H1 (cell line): Measurements from ENCODE around the gene TRAF1. TPM values are rescaled to one million over a fixed set of nuclear protein-coding genes. Genes with fewer than 3 reads are reported as not detected.

ENCODE experiments used
- CTCF ChIA-PET: fragments of 300-600 bp; sonication (Branson Sonifier 250); formaldehyde crosslinking; loops from one replicate; lab custom pipeline; 2021; ENCODE audit not compliant: partially characterized antibody; lab: Charles Lee
- POLR2A ChIA-PET: fragments of 300-600 bp; sonication (Branson Sonifier 250); formaldehyde crosslinking; loops from one replicate; lab custom pipeline; 2021; ENCODE audit warnings: inconsistent platforms; ENCODE audit not compliant: partially characterized antibody; lab: Charles Lee
- DNase-seq, 2 experiments: peaks; one replicate each; pipeline versions ENCODE4 v3.0.0 to v3.0.0-alpha.2; 2010 to 2022; ENCODE audit warnings: low spot score in 2 of 2, low read depth in 1 of 2, mixed read lengths in 1 of 2
- FAIRE-seq: peaks from 2 replicates; lab custom pipeline; 2011; peaks lifted over from hg19 to GRCh38; lab: Jason Lieb, UNC
- H2AFZ ChIP-seq: 2 replicates; pipeline ENCODE4 v1.8.1; 2012; ENCODE audit warnings: low read length, inconsistent platforms
- H2AK5ac ChIP-seq: 2 replicates; pipeline ENCODE4 v1.6.1; 2013; ENCODE audit warnings: low read depth, low read length
- H2BK120ac ChIP-seq: replicated peaks from 2 replicates; pipeline ENCODE3; 2013; ENCODE audit warnings: low read depth, low read length, inconsistent platforms
- H2BK12ac ChIP-seq: 2 replicates; pipeline ENCODE4 v1.6.1; 2013; ENCODE audit warnings: low read depth, low read length
- H2BK15ac ChIP-seq: 2 replicates; pipeline ENCODE4 v1.6.1; 2013; ENCODE audit warnings: low read length
- H2BK20ac ChIP-seq: 2 replicates; pipeline ENCODE4 v1.6.1; 2013; ENCODE audit warnings: low read length
- H2BK5ac ChIP-seq: 2 replicates; pipeline ENCODE4 v1.6.1; 2013; ENCODE audit warnings: low read depth, low read length
- H3K14ac ChIP-seq: 2 replicates; pipeline ENCODE4 v1.6.1; 2013; ENCODE audit warnings: inconsistent platforms; ENCODE audit not compliant: insufficient read length
- H3K18ac ChIP-seq: 2 replicates; pipeline ENCODE4 v1.6.1; 2013; ENCODE audit warnings: low read length; ENCODE audit errors: extremely low read depth
- H3K23ac ChIP-seq: 2 replicates; pipeline ENCODE4 v1.6.1; 2013; ENCODE audit warnings: inconsistent platforms; ENCODE audit not compliant: insufficient read length
- H3K23me2 ChIP-seq: 2 replicates; pipeline ENCODE4 v1.6.1; 2013; ENCODE audit warnings: low read depth, low read length
- H3K27ac ChIP-seq: 2 replicates; pipeline ENCODE4 v1.6.1; 2011; ENCODE audit warnings: low read depth, low read length, inconsistent platforms
- H3K27me3 ChIP-seq, 4 experiments: replicated peaks in 1 of 4; 1 replicate in 1 of 4; 2 replicates in 3 of 4; pipeline versions ENCODE4 v1.6.1 to v1.8.1; 2011 to 2013; ENCODE audit warnings: low read length in 3 of 4, mild to moderate bottlenecking in 3 of 4, inconsistent platforms in 2 of 4, mixed read lengths in 2 of 4, moderate library complexity in 1 of 4; ENCODE audit not compliant: control insufficient read depth in 3 of 4, insufficient read depth in 3 of 4; ENCODE audit errors: extremely low read depth in 1 of 4
- H3K36me3 ChIP-seq, 4 experiments: 2 replicates each; pipeline versions ENCODE4 v1.6.1 to v1.8.1; 2011 to 2013; ENCODE audit warnings: mild to moderate bottlenecking in 4 of 4, low read length in 3 of 4, moderate library complexity in 2 of 4, control low read depth in 1 of 4, inconsistent platforms in 1 of 4; ENCODE audit not compliant: insufficient read depth in 4 of 4, control insufficient read depth in 2 of 4
- H3K4ac ChIP-seq: replicated peaks from 2 replicates; pipeline ENCODE3; 2013; ENCODE audit warnings: low read length, low read depth, mixed read lengths, inconsistent platforms; ENCODE audit not compliant: insufficient read length
- H3K4me1 ChIP-seq, 4 experiments: replicated peaks in 1 of 4; 1 replicate in 1 of 4; 2 replicates in 3 of 4; pipeline versions ENCODE4 v1.6.1 to v1.8.1; 2011 to 2013; ENCODE audit warnings: low read length in 3 of 4, inconsistent platforms in 2 of 4, mixed read lengths in 1 of 4; ENCODE audit not compliant: insufficient read depth in 4 of 4, control insufficient read depth in 3 of 4
- H3K4me2 ChIP-seq, 2 experiments: 2 replicates each; pipeline versions ENCODE4 v1.6.1 to v1.8.1; 2011 to 2013; ENCODE audit warnings: low read depth in 2 of 2, low read length in 2 of 2, control low read depth in 1 of 2, inconsistent platforms in 1 of 2, mild to moderate bottlenecking in 1 of 2; ENCODE audit not compliant: insufficient read depth in 1 of 2
- H3K4me3 ChIP-seq, 4 experiments: fragments of 200-600, 300-600 bp in 1 of 4; sonication (generic), shearing (Covaris generic), sonication (Bioruptor Twin) in 1 of 4; 2 replicates each; pipeline versions ENCODE4 v1.5.1 to v1.8.1; 2011 to 2016; ENCODE audit warnings: low read length in 4 of 4, low read depth in 3 of 4, control low read depth in 2 of 4, inconsistent platforms in 2 of 4, mild to moderate bottlenecking in 2 of 4, mixed read lengths in 1 of 4, moderate library complexity in 1 of 4; ENCODE audit not compliant: insufficient read depth in 2 of 4; ENCODE audit errors: extremely low read depth in 1 of 4
- H3K56ac ChIP-seq: replicated peaks from 2 replicates; pipeline ENCODE3; 2013; ENCODE audit warnings: low read depth, mild to moderate bottlenecking, mixed read lengths, low read length, inconsistent platforms; ENCODE audit not compliant: insufficient read length
- H3K79me1 ChIP-seq: 2 replicates; pipeline ENCODE4 v1.6.1; 2013; ENCODE audit warnings: low read depth, low read length, control low read depth
- H3K79me2 ChIP-seq, 2 experiments: 2 replicates each; pipeline versions ENCODE4 v1.6.1 to v1.8.1; 2012 to 2013; ENCODE audit warnings: low read length in 2 of 2, mild to moderate bottlenecking in 2 of 2, inconsistent platforms in 1 of 2; ENCODE audit not compliant: insufficient read depth in 2 of 2, control insufficient read depth in 1 of 2
- H3K9ac ChIP-seq, 4 experiments: replicated peaks in 1 of 4; 1 replicate in 1 of 4; 2 replicates in 3 of 4; pipeline versions ENCODE4 v1.6.1 to v1.8.1; 2011 to 2013; ENCODE audit warnings: low read depth in 3 of 4, low read length in 3 of 4, control low read depth in 2 of 4, mild to moderate bottlenecking in 2 of 4, moderate library complexity in 2 of 4, inconsistent platforms in 1 of 4; ENCODE audit errors: extremely low read depth in 1 of 4
- H3K9me3 ChIP-seq, 2 experiments: 2 replicates each; pipeline versions ENCODE4 v1.6.1 to v1.8.1; 2012 to 2013; ENCODE audit warnings: mild to moderate bottlenecking in 2 of 2, moderate library complexity in 2 of 2, control low read depth in 1 of 2, inconsistent platforms in 1 of 2, low read depth in 1 of 2, low read length in 1 of 2, mixed read lengths in 1 of 2; ENCODE audit not compliant: insufficient read depth in 2 of 2
- H4K20me1 ChIP-seq, 2 experiments: replicated peaks in 1 of 2; 2 replicates each; pipeline versions ENCODE3 to v1.8.1; 2011 to 2013; ENCODE audit warnings: inconsistent platforms in 2 of 2, low read length in 2 of 2, mild to moderate bottlenecking in 1 of 2; ENCODE audit not compliant: insufficient read depth in 2 of 2, control insufficient read depth in 1 of 2
- H4K5ac ChIP-seq: 2 replicates; pipeline ENCODE4 v1.6.1; 2013; ENCODE audit warnings: low read length, low read depth, mixed read lengths, inconsistent platforms; ENCODE audit not compliant: insufficient read length
- H4K8ac ChIP-seq: 2 replicates; pipeline ENCODE4 v1.8.0; 2013; ENCODE audit warnings: mild to moderate bottlenecking, moderate library complexity, low read length, inconsistent platforms; ENCODE audit not compliant: insufficient read depth; ENCODE audit errors: extremely low read depth
- H4K91ac ChIP-seq: replicated peaks from 2 replicates; pipeline ENCODE3; 2013; ENCODE audit warnings: low read length, mixed read lengths, inconsistent platforms; ENCODE audit not compliant: insufficient read length
- KDM5A ChIP-seq: fragments of 200-600 bp; IDR thresholded peaks from 2 replicates; pipeline ENCODE4 v1.7.1; 2012; ENCODE audit warnings: mild to moderate bottlenecking, low read length, inconsistent platforms, mixed read lengths
- MAFK ChIP-seq: IDR thresholded peaks from 2 replicates; pipeline ENCODE4 v1.6.1; 2012; ENCODE audit warnings: low read depth, mild to moderate bottlenecking, improper control_type of control experiment, low read length
- NANOG ChIP-seq: IDR thresholded peaks from 2 replicates; pipeline ENCODE4 v1.6.1; 2011; ENCODE audit warnings: low read length, low read depth, mild to moderate bottlenecking, inconsistent platforms; ENCODE audit not compliant: insufficient read depth, poor library complexity, severe bottlenecking
- NRF1 ChIP-seq: IDR thresholded peaks from 2 replicates; pipeline ENCODE4 v1.6.1; 2011; ENCODE audit warnings: mild to moderate bottlenecking, low read depth, low read length, improper control_type of control experiment
- POU5F1 ChIP-seq: IDR thresholded peaks from 2 replicates; pipeline ENCODE4 v1.6.1; 2011; ENCODE audit warnings: low read depth, mild to moderate bottlenecking, low read length, moderate library complexity
- RBBP5 ChIP-seq: IDR thresholded peaks from 2 replicates; pipeline ENCODE4 v1.7.1; 2012; ENCODE audit warnings: low read depth, mild to moderate bottlenecking, inconsistent platforms, low read length, moderate library complexity, borderline replicate concordance
- SP1 ChIP-seq: IDR thresholded peaks from 2 replicates; pipeline ENCODE4 v1.6.1; 2011; ENCODE audit warnings: low read depth, low read length
- WGBS, 2 experiments: shearing (Covaris generic) in 1 of 2; methylation state at CpG; one replicate each; pipeline versions ENCODE4 v1.1.6 to v1.1.7; 2013 to 2015; ENCODE audit warnings: low lambda C conversion rate in 2 of 2, mixed read lengths in 2 of 2, inconsistent platforms in 1 of 2, low coverage in 1 of 2, missing lambda C conversion rate in 1 of 2; ENCODE audit not compliant: insufficient replicate concordance in 2 of 2, insufficient coverage in 1 of 2, insufficient read length in 1 of 2; ENCODE audit errors: extremely low coverage in 1 of 2, missing lambda C conversion rate in 1 of 2; 5-methylcytosine and 5-hydroxymethylcytosine counted together
- polyA plus RNA-seq, 7 experiments: library from polyadenylated mRNA; depleted of rRNA in 3 of 7; stranded (reverse) in 5 of 7; unstranded in 2 of 7; fragments of >200 nt in 5 of 7; fragments of 200-250 nt in 2 of 7; gene quantifications; 1 replicate in 5 of 7; 2 replicates in 1 of 7; 4 replicates in 1 of 7; pipeline versions ENCODE4 v1.2.1 to v1.2.3, GENCODE V29; 2011 to 2013; ENCODE audit warnings: missing spikeins in 2 of 7, mixed read lengths in 2 of 7
- total RNA-seq: library from RNA; stranded (reverse); fragmentation: NEBNext Ultra II Directional; extraction: Animal tissue kit (Norgen Biotek cat#: 25700); gene quantifications from 2 replicates; pipeline ENCODE4 v1.2.1, GENCODE V29; 2021
- TF ChIP-seq, protein P1 (sequence below): IDR thresholded peaks from 2 replicates; pipeline ENCODE4 v1.6.1; 2011; ENCODE audit warnings: low read depth, mild to moderate bottlenecking, low read length; ENCODE audit not compliant: insufficient read depth

The TRAF1 gene
- total and polyA plus RNA-seq, 2 of the 8 experiments (the other 6 are each of a cell fraction or from before 2014, with no cell fraction given), result 1.6 to 3.2 TPM

DNA sequence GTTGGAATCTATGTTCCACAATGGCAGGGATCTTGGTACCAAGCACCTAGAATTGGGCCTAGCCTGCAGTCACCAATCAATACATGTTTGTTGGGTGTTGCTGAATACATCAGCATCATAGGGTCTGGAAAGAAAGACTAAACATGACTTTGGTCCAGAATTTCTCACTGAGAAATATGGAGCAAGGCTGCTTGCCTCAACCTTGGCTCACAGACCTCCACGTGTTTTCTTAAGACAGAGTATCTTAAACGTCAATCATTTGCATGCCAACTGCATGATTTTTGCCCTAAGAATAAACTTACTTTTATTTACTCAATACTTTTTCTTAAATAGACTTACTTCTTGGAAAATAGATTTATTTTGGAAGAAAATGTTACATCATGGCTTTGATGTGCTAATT is 22.7 kb upstream of the TRAF1 start:
- Histone ChIP-seq H2BK20ac (no peak overlapping the region), H2BK120ac (no peak overlapping the region), H4K5ac (no peak overlapping the region), H4K20me1 (no peaks in the 10 kb centered on the region), H3K23ac (no peak overlapping the region), H3K56ac (no peak overlapping the region), H2BK15ac (no peak overlapping the region), H3K27ac (no peak overlapping the region), H3K27me3 (no peaks in the 10 kb centered on the region), H2BK12ac (no peak overlapping the region), H3K79me1 (no peaks in the 10 kb centered on the region), H3K23me2 (no peaks in the 10 kb centered on the region; the same call in 1 of the 2 replicates), H3K4me3 (no peak overlapping the region), H2BK5ac (no peak overlapping the region), H3K18ac (no peak overlapping the region), H3K14ac (no peak overlapping the region), H3K4me1 (peaks cover 0 to 4% (median 3%) of the 10 kb centered on the region in 4 experiments; a peak in 5 of 7 replicates), H3K9me3 (no peaks in the 10 kb centered on the region), H3K4me2 (no peak overlapping the region), H4K91ac (no peak overlapping the region), H3K4ac (no peak overlapping the region), H2AK5ac (no peak overlapping the region), H3K9ac (no peak overlapping the region), H4K8ac (no peak overlapping the region), H2AFZ (no peak overlapping the region), H3K79me2 (no peaks in the 10 kb centered on the region), H3K36me3 (no peaks in the 10 kb centered on the region; a peak in 2 of 8 replicates)
- 89% methylated on average over 2 of the region's 2 CpGs; no CpG with 5 or more reads in 1 of the 2 experiments for WGBS, 2 experiments
- TF ChIP-seq NRF1 (no peak), POU5F1 (no peak), KDM5A (no peak), SP1 (no peak), NANOG (no peak), RBBP5 (no peak), MAFK (no peak)
- TF ChIP-seq, protein P1, sequence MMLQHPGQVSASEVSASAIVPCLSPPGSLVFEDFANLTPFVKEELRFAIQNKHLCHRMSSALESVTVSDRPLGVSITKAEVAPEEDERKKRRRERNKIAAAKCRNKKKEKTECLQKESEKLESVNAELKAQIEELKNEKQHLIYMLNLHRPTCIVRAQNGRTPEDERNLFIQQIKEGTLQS, result no peak
- DNase-seq (no peak), FAIRE-seq (no peak)
- ChIA-PET CTCF (interaction anchor here (0.6 kb wide), 1 partner anchor 35 kb away, joined by 3 read pairs; no protein-coding TSS in a partner anchor), POLR2A (no interaction called here)
